GM23338 (cell line): ENCODE data around the gene SH2D3C. TPM values are rescaled to one million over a fixed set of nuclear protein-coding genes. Genes with fewer than 3 reads are reported as not detected.
A peak's percentile ranks its signal among the peaks of the same experiment; 100 is the strongest.

Experiments
- ATAC-seq: fragments of 200-7000 bp; cut with Tn5 transposase; 3 replicates; pipeline ENCODE4 v1.9.1; 2020
- DNase-seq: peaks from one replicate; pipeline ENCODE4 v3.0.0-alpha.2; 2015; ENCODE audit warnings: low spot score
- H2AFZ ChIP-seq: fragments of 200-600 bp; sonication (generic); 2 replicates; pipeline ENCODE4 v1.8.0; 2016; ENCODE audit warnings: antibody characterized with exemption, mild to moderate bottlenecking, moderate library complexity
- H3F3A ChIP-seq: fragments of 200-600 bp; sonication (generic); replicated peaks from 2 replicates; pipeline ENCODE4 v1.8.0; 2017; ENCODE audit warnings: antibody characterized with exemption, mixed run types, low read depth
- H3K27ac ChIP-seq: fragments of 200-600 bp; sonication (generic); 2 replicates; pipeline ENCODE4 v1.6.1; 2016; ENCODE audit warnings: low read depth
- H3K27me3 ChIP-seq: fragments of 200-600 bp; sonication (generic); 2 replicates; pipeline ENCODE4 v1.8.0; 2016; ENCODE audit warnings: mild to moderate bottlenecking, mixed run types, moderate library complexity; ENCODE audit not compliant: insufficient read depth
- H3K36me3 ChIP-seq: fragments of 200-600 bp; sonication (generic); 2 replicates; pipeline ENCODE4 v1.8.0; 2016; ENCODE audit warnings: mild to moderate bottlenecking; ENCODE audit not compliant: insufficient read depth
- H3K4me1 ChIP-seq: fragments of 200-600 bp; sonication (generic); 2 replicates; pipeline ENCODE4 v1.8.0; 2016; ENCODE audit warnings: mild to moderate bottlenecking, moderate library complexity; ENCODE audit not compliant: insufficient read depth
- H3K4me2 ChIP-seq: fragments of 200-600 bp; sonication (generic); 2 replicates; pipeline ENCODE4 v1.7.1; 2017; ENCODE audit warnings: mixed run types
- H3K4me3 ChIP-seq: fragments of 200-600 bp; sonication (generic); 2 replicates; pipeline ENCODE4 v1.6.1; 2016; ENCODE audit warnings: mixed run types
- H3K79me2 ChIP-seq: fragments of 200-600 bp; sonication (generic); replicated peaks from 2 replicates; pipeline ENCODE4 v1.8.0; 2017; ENCODE audit warnings: mild to moderate bottlenecking; ENCODE audit not compliant: insufficient read depth
- H3K9me2 ChIP-seq: fragments of 200-600 bp; sonication (generic); 2 replicates; pipeline ENCODE4 v1.8.0; 2017; ENCODE audit not compliant: insufficient read depth
- H4K20me1 ChIP-seq: fragments of 200-600 bp; sonication (generic); replicated peaks from 2 replicates; pipeline ENCODE4 v1.8.0; 2017; ENCODE audit warnings: mild to moderate bottlenecking; ENCODE audit not compliant: insufficient read depth
- H3K27ac Mint-ChIP-seq: 2 replicates; pipeline ENCODE4 v1.8.0; 2020; ENCODE audit warnings: inconsistent platforms, mild to moderate bottlenecking, moderate library complexity, mixed read lengths
- H3K27me3 Mint-ChIP-seq: 3 replicates; pipeline ENCODE4 v1.8.0; 2022; ENCODE audit warnings: low read depth, mild to moderate bottlenecking, moderate library complexity, mixed read lengths, inconsistent platforms; ENCODE audit not compliant: insufficient read depth, poor library complexity
- H3K36me3 Mint-ChIP-seq: 3 replicates; pipeline ENCODE4 v1.8.0; 2021; ENCODE audit warnings: low read depth, mild to moderate bottlenecking, inconsistent platforms, moderate library complexity, mixed read lengths
- H3K4me1 Mint-ChIP-seq: 3 replicates; pipeline ENCODE4 v1.8.0; 2020; ENCODE audit warnings: mild to moderate bottlenecking, inconsistent platforms, mixed read lengths
- H3K4me3 Mint-ChIP-seq: 3 replicates; pipeline ENCODE4 v1.8.0; 2021; ENCODE audit warnings: moderate library complexity, mild to moderate bottlenecking, inconsistent platforms, mixed read lengths
- H3K9me3 Mint-ChIP-seq: 3 replicates; pipeline ENCODE4 v1.8.0; 2020; ENCODE audit warnings: moderate library complexity, mild to moderate bottlenecking, inconsistent platforms, mixed read lengths
- CREB1 ChIP-seq: fragments of 250-450 bp; sonication (Bioruptor Pico); IDR thresholded peaks from 2 replicates; pipeline ENCODE4 v1.5.0; 2020; ENCODE audit warnings: low read depth, mild to moderate bottlenecking, moderate library complexity
- CTCF ChIP-seq, 2 experiments: fragments of 200-600 bp in 1 of 2; sonication (generic) in 1 of 2; conservative IDR thresholded peaks; 2 replicates each; pipeline versions ENCODE4 v1.5.1 to v1.6.1; 2016 to 2017; ENCODE audit warnings: antibody characterized with exemption in 2 of 2, low read depth in 2 of 2, mild to moderate bottlenecking in 2 of 2, moderate library complexity in 1 of 2
- EZH2 ChIP-seq: fragments of 200-600 bp; sonication (generic); IDR thresholded peaks from one replicate; pipeline ENCODE4 v1.8.0; 2017; ENCODE audit warnings: antibody characterized with exemption, mild to moderate bottlenecking, low read depth; ENCODE audit not compliant: unreplicated experiment
- EZH2phosphoT487 ChIP-seq: fragments of 200-600 bp; sonication (generic); IDR thresholded peaks from one replicate; pipeline ENCODE4 v1.8.1; 2018; ENCODE audit warnings: antibody characterized with exemption; ENCODE audit not compliant: unreplicated experiment
- JUNB ChIP-seq: IDR thresholded peaks from one replicate; pipeline ENCODE4 v1.6.1; 2016; ENCODE audit warnings: antibody characterized with exemption; ENCODE audit not compliant: unreplicated experiment
- NANOG ChIP-seq: IDR thresholded peaks from 2 replicates; pipeline ENCODE4 v1.6.1; 2016; ENCODE audit warnings: antibody characterized with exemption, borderline replicate concordance
- POLR2AphosphoS5 ChIP-seq: IDR thresholded peaks from 2 replicates; pipeline ENCODE4 v1.6.1; 2016; ENCODE audit warnings: antibody characterized with exemption, low read depth
- REST ChIP-seq: IDR thresholded peaks from one replicate; pipeline ENCODE4 v1.6.1; 2018; ENCODE audit warnings: antibody characterized with exemption; ENCODE audit not compliant: unreplicated experiment
- STAT1 ChIP-seq: IDR thresholded peaks from one replicate; pipeline ENCODE4 v1.6.1; 2016; ENCODE audit warnings: antibody characterized with exemption; ENCODE audit not compliant: unreplicated experiment
- ZNF114 ChIP-seq: fragments of 250-450 bp; sonication (Bioruptor Pico); IDR thresholded peaks from 2 replicates; pipeline ENCODE4 v1.5.0; 2020; ENCODE audit warnings: mild to moderate bottlenecking, moderate library complexity
- ZNF331 ChIP-seq: fragments of 250-450 bp; sonication (Bioruptor Pico); IDR thresholded peaks from 2 replicates; pipeline ENCODE4 v1.5.0; 2020; ENCODE audit warnings: low read depth, mild to moderate bottlenecking, moderate library complexity
- ZNF462 ChIP-seq: fragments of 250-450 bp; sonication (Bioruptor Pico); IDR thresholded peaks from 2 replicates; pipeline ENCODE4 v1.5.0; 2020; ENCODE audit warnings: mild to moderate bottlenecking, moderate library complexity
- polyA plus RNA-seq: library from polyadenylated mRNA; unstranded; fragments of >200 nt; fragmentation: Nextera tagmentation; extraction: Ambion mirVana; gene quantifications from 2 replicates; pipeline ENCODE4 v1.2.1, GENCODE V29; 2016
- total RNA-seq: library from RNA; depleted of rRNA; stranded (reverse); fragments of >200 nt; shearing (Covaris generic); gene quantifications from 2 replicates; pipeline ENCODE4 v1.2.3, GENCODE V29; 2014
- TF ChIP-seq, protein P1 (sequence below): IDR thresholded peaks from 2 replicates; pipeline ENCODE4 v1.6.1; 2016; ENCODE audit warnings: antibody characterized with exemption

Gene SH2D3C
- total and polyA plus RNA-seq, 2 experiments from 2014 or later: 4.2 to 4.5 TPM

GRCh38 chr9:127754099-127755060 is 24.1 kb downstream of the SH2D3C start:
- no peaks in the 10 kb centered on the region for H3K79me2 ChIP-seq
- H3K36me3 ChIP-seq: no peaks in the 10 kb centered on the region
- TF ChIP-seq CTCF (conservative IDR thresholded peaks at IDR 0.05; ENCODE audit: low read depth in 2 of 2) (no peak), EZH2phosphoT487 (no peak), CREB1 (no peak), REST (no peak), ZNF331 (CRISPR knock-in tag) (no peak), STAT1 (no peak), NANOG (no peak), ZNF114 (CRISPR knock-in tag) (no peak), JUNB (no peak), ZNF462 (CRISPR knock-in tag) (no peak), POLR2AphosphoS5 (no peak), EZH2 (no peak)
- TF ChIP-seq, protein P1, sequence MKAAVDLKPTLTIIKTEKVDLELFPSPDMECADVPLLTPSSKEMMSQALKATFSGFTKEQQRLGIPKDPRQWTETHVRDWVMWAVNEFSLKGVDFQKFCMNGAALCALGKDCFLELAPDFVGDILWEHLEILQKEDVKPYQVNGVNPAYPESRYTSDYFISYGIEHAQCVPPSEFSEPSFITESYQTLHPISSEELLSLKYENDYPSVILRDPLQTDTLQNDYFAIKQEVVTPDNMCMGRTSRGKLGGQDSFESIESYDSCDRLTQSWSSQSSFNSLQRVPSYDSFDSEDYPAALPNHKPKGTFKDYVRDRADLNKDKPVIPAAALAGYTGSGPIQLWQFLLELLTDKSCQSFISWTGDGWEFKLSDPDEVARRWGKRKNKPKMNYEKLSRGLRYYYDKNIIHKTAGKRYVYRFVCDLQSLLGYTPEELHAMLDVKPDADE: no peak
- no peaks in the 10 kb centered on the region for H3K9me2 ChIP-seq
- ATAC-seq: peak; percentile 84
- H3K27ac Mint-ChIP-seq: no peak overlapping the region
- peak overlapping the region; percentile 96 for H3K4me3 ChIP-seq
- H3K4me1 ChIP-seq: peaks cover 5% of the 10 kb centered on the region; the same call in 1 of the 2 replicates
- peaks cover 21% of the 10 kb centered on the region for H4K20me1 ChIP-seq
- no peaks in the 10 kb centered on the region; the same call in 2 of the 3 replicates for H3K4me1 Mint-ChIP-seq
- H2AFZ ChIP-seq: peak overlapping the region; percentile 93; the same call in 1 of the 2 replicates
- no peaks in the 10 kb centered on the region for H3K9me3 Mint-ChIP-seq
- H3F3A ChIP-seq: no peaks in the 10 kb centered on the region
- H3K36me3 Mint-ChIP-seq: no peaks in the 10 kb centered on the region; the same call in 2 of the 3 replicates
- peak overlapping the region; percentile 99 for H3K4me2 ChIP-seq
- peak overlapping the region; percentile 72 for H3K4me3 Mint-ChIP-seq
- H3K27ac ChIP-seq: no peak overlapping the region
- DNase-seq: peak; percentile 89
- peaks cover 14% of the 10 kb centered on the region for H3K27me3 ChIP-seq
- H3K27me3 Mint-ChIP-seq: peaks cover 17% of the 10 kb centered on the region
